PC-3 (cell line): Measurements from ENCODE around the gene ARHGEF37. TPM values are rescaled to one million over a fixed set of nuclear protein-coding genes. Genes with fewer than 3 reads are reported as not detected.

Experiments used
- ATAC-seq: fragments of 200-7000 bp; cut with Tn5 transposase; 2 replicates; pipeline ENCODE4 v1.9.1; 2020; ENCODE audit warnings: mild to moderate bottlenecking, moderate library complexity
- BruUV-seq: library from RNA; stranded (reverse); fragments of 400-500 nt; replicated peaks from 2 replicates; lab custom pipeline; 2021; lab: Mats Ljungman, UMichigan
- CTCF ChIA-PET: fragments of 300-600 bp; sonication (Branson Sonifier 250); formaldehyde crosslinking; loops from one replicate; lab custom pipeline; 2022; ENCODE audit warnings: antibody characterized with exemption; lab: Charles Lee
- POLR2A ChIA-PET: fragments of 300-600 bp; sonication (Branson Sonifier 250); formaldehyde crosslinking; loops from one replicate; lab custom pipeline; 2022; ENCODE audit warnings: antibody characterized with exemption; ENCODE audit not compliant: unreplicated experiment; lab: Charles Lee
- DNase-seq: peaks from one replicate; pipeline ENCODE4 v3.0.0-alpha.2; 2015
- H2AFZ ChIP-seq: fragments of 300-600 bp; sonication (generic); 2 replicates; pipeline ENCODE4 v1.6.0; 2016; ENCODE audit warnings: antibody characterized with exemption, low read length
- H3F3A ChIP-seq: fragments of 300-600 bp; sonication (generic); one replicate; pipeline ENCODE4 v1.6.0; 2017; ENCODE audit warnings: antibody characterized with exemption, low read length, control low read depth, mild to moderate bottlenecking; ENCODE audit not compliant: unreplicated experiment
- H3K27ac ChIP-seq: fragments of 300-600 bp; sonication (generic); 2 replicates; pipeline ENCODE4 v1.5.1; 2016; ENCODE audit warnings: mild to moderate bottlenecking, low read length
- H3K27me3 ChIP-seq: fragments of 300-600 bp; sonication (generic); 2 replicates; pipeline ENCODE4 v1.6.1; 2016; ENCODE audit warnings: low read length, mixed read lengths
- H3K36me3 ChIP-seq: fragments of 300-600 bp; sonication (generic); 2 replicates; pipeline ENCODE4 v1.6.1; 2016; ENCODE audit warnings: low read depth, mixed run types, low read length, mixed read lengths
- H3K4me1 ChIP-seq: fragments of 300-600 bp; sonication (generic); 2 replicates; pipeline ENCODE4 v1.5.1; 2016; ENCODE audit warnings: low read length; ENCODE audit not compliant: insufficient read depth
- H3K4me2 ChIP-seq: fragments of 300-600 bp; sonication (generic); 2 replicates; pipeline ENCODE4 v1.6.0; 2016; ENCODE audit warnings: low read length
- H3K4me3 ChIP-seq: fragments of 300-600 bp; sonication (generic); 2 replicates; pipeline ENCODE4 v1.5.1; 2016; ENCODE audit warnings: mild to moderate bottlenecking, low read length, mixed read lengths
- H3K79me2 ChIP-seq: fragments of 300-600 bp; sonication (generic); 2 replicates; pipeline ENCODE4 v1.6.1; 2017; ENCODE audit warnings: low read length, mixed read lengths
- H3K9ac ChIP-seq: fragments of 300-600 bp; sonication (generic); 2 replicates; pipeline ENCODE4 v1.6.0; 2016; ENCODE audit warnings: mild to moderate bottlenecking, low read length
- H3K9me2 ChIP-seq: fragments of 300-600 bp; sonication (generic); replicated peaks from 2 replicates; pipeline ENCODE4 v1.6.1; 2016; ENCODE audit warnings: mixed run types, low read length, mixed read lengths
- H3K9me3 ChIP-seq: fragments of 300-600 bp; sonication (generic); 2 replicates; pipeline ENCODE4 v1.6.1; 2016; ENCODE audit warnings: low read length, mixed read lengths
- H4K20me1 ChIP-seq: fragments of 300-600 bp; sonication (generic); 2 replicates; pipeline ENCODE4 v1.6.1; 2016; ENCODE audit warnings: low read length, mixed read lengths
- EZH2 ChIP-seq: fragments of 300-600 bp; sonication (generic); IDR thresholded peaks from one replicate; pipeline ENCODE4 v1.6.1; 2017; ENCODE audit warnings: antibody characterized with exemption, mild to moderate bottlenecking, low read length; ENCODE audit not compliant: unreplicated experiment
- EZH2phosphoT487 ChIP-seq: fragments of 300-600 bp; sonication (generic); IDR thresholded peaks from 2 replicates; pipeline ENCODE4 v1.6.1; 2018; ENCODE audit warnings: mild to moderate bottlenecking, antibody characterized with exemption, low read length, borderline replicate concordance
- intact Hi-C: fragments of 100-400 bp; cut with micrococcal nuclease; formaldehyde crosslinking; loops from 2 replicates; pipeline ENCODE4 v1.9.0; 2023
- total RNA-seq: library from RNA; depleted of rRNA; stranded (reverse); fragments of >200 nt; gene quantifications from 2 replicates; pipeline ENCODE4 v1.2.3, GENCODE V29; 2014
- TF ChIP-seq, protein P1 (sequence below): fragments of 300-600 bp; sonication (generic); conservative IDR thresholded peaks from 2 replicates; pipeline ENCODE4 v1.5.1; 2017; ENCODE audit warnings: antibody characterized with exemption, low read depth, mild to moderate bottlenecking, low read length

The ARHGEF37 gene
- total RNA-seq, 1 experiment from 2014 or later: 6.5 TPM

GRCh38 chr5:149599375-149599774 is 18.1 kb downstream of the ARHGEF37 start:
- Histone ChIP-seq H3K4me1 (peaks cover 26% of the 10 kb centered on the region), H3K27ac (no peak overlapping the region), H3K9me2 (no peaks in the 10 kb centered on the region), H3K9me3 (no peaks in the 10 kb centered on the region), H3K79me2 (no peaks in the 10 kb centered on the region), H4K20me1 (no peaks in the 10 kb centered on the region), H3K9ac (no peak overlapping the region), H3K4me2 (no peak overlapping the region), H3K27me3 (no peaks in the 10 kb centered on the region), H2AFZ (no peak overlapping the region), H3F3A (no peaks in the 10 kb centered on the region), H3K4me3 (no peak overlapping the region), H3K36me3 (no peaks in the 10 kb centered on the region)
- ChIA-PET POLR2A (no interaction called here), CTCF (no interaction called here)
- ATAC-seq (no peak), DNase-seq (no peak)
- TF ChIP-seq EZH2 (no peak), EZH2phosphoT487 (no peak)
- TF ChIP-seq, protein P1, sequence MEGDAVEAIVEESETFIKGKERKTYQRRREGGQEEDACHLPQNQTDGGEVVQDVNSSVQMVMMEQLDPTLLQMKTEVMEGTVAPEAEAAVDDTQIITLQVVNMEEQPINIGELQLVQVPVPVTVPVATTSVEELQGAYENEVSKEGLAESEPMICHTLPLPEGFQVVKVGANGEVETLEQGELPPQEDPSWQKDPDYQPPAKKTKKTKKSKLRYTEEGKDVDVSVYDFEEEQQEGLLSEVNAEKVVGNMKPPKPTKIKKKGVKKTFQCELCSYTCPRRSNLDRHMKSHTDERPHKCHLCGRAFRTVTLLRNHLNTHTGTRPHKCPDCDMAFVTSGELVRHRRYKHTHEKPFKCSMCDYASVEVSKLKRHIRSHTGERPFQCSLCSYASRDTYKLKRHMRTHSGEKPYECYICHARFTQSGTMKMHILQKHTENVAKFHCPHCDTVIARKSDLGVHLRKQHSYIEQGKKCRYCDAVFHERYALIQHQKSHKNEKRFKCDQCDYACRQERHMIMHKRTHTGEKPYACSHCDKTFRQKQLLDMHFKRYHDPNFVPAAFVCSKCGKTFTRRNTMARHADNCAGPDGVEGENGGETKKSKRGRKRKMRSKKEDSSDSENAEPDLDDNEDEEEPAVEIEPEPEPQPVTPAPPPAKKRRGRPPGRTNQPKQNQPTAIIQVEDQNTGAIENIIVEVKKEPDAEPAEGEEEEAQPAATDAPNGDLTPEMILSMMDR: no peak
- intact Hi-C loops: no loop called here
- BruUV-seq: no TSS peak

GRCh38 chr5:149600932-149601331 is 19.6 kb downstream of the ARHGEF37 start:
- peaks cover 27% of the 10 kb centered on the region for H3K4me1 ChIP-seq
- H3K9ac ChIP-seq: no peak overlapping the region
- no peaks in the 10 kb centered on the region for H3K9me2 ChIP-seq
- intact Hi-C loops: no loop called here
- no peaks in the 10 kb centered on the region for H4K20me1 ChIP-seq
- no peak overlapping the region for H2AFZ ChIP-seq
- H3K27ac ChIP-seq: no peak overlapping the region
- no peaks in the 10 kb centered on the region for H3K79me2 ChIP-seq
- POLR2A ChIA-PET: no interaction called here
- peaks cover 7% of the 10 kb centered on the region for H3F3A ChIP-seq
- no TSS peak for BruUV-seq
- no peaks in the 10 kb centered on the region for H3K9me3 ChIP-seq
- H3K27me3 ChIP-seq: no peaks in the 10 kb centered on the region
- H3K4me2 ChIP-seq: no peak overlapping the region
- TF ChIP-seq, protein P1: no peak
- TF ChIP-seq EZH2 (no peak), EZH2phosphoT487 (no peak)
- no peak for DNase-seq
- H3K36me3 ChIP-seq: no peaks in the 10 kb centered on the region
- no peak overlapping the region for H3K4me3 ChIP-seq
- no peak for ATAC-seq
- CTCF ChIA-PET: no interaction called here

- DNase-seq (peak; percentile 92), ATAC-seq (peak; percentile 48)
- intact Hi-C loops: no loop called here
- no peaks in the 10 kb centered on the region for H3K9me2 ChIP-seq
- peak overlapping the region; percentile 77 for H3K27ac ChIP-seq
- no TSS peak for BruUV-seq
- H3F3A ChIP-seq: peaks cover 7% of the 10 kb centered on the region
- no peak overlapping the region for H3K4me3 ChIP-seq
- peaks cover 35% of the 10 kb centered on the region for H3K4me1 ChIP-seq
- no peaks in the 10 kb centered on the region for H3K9me3 ChIP-seq
- H3K36me3 ChIP-seq: no peaks in the 10 kb centered on the region
- TF ChIP-seq EZH2 (no peak), EZH2phosphoT487 (no peak)
- TF ChIP-seq, protein P1: no peak
- peak overlapping the region; percentile 24 for H3K9ac ChIP-seq
- CTCF ChIA-PET: interaction anchor here (0.5 to 0.6 kb wide), 3 partner anchors 41 to 1399 kb away, joined by 3 to 5 read pairs (median 3); no protein-coding TSS in a partner anchor
- H3K79me2 ChIP-seq: no peaks in the 10 kb centered on the region
- H3K4me2 ChIP-seq: peak overlapping the region; percentile 8
- POLR2A ChIA-PET: no interaction called here
- H4K20me1 ChIP-seq: no peaks in the 10 kb centered on the region
- no peak overlapping the region for H2AFZ ChIP-seq
- no peaks in the 10 kb centered on the region for H3K27me3 ChIP-seq
These were observed 21.9 kb downstream of the ARHGEF37 start for GRCh38 chr5:149603210-149603609.
